MG63 (cell line): ENCODE measurements around the gene ERMARD. TPM values are rescaled to one million over a fixed set of nuclear protein-coding genes. Genes with fewer than 3 reads are reported as not detected.

Source experiments
- DNase-seq: peaks from one replicate; pipeline ENCODE4 v3.0.0-alpha.2; 2020
- H3K27me3 ChIP-seq: fragments of 250-450 bp; sonication (Bioruptor Pico); 2 replicates; pipeline ENCODE4 v1.5.1; 2020; ENCODE audit warnings: mild to moderate bottlenecking, moderate library complexity
- H3K36me3 ChIP-seq: fragments of 250-450 bp; sonication (Bioruptor Pico); 2 replicates; pipeline ENCODE4 v1.5.1; 2020; ENCODE audit warnings: mild to moderate bottlenecking, moderate library complexity
- H3K4me3 ChIP-seq: fragments of 250-450 bp; sonication (Bioruptor Pico); 2 replicates; pipeline ENCODE4 v1.5.1; 2020; ENCODE audit warnings: mild to moderate bottlenecking, moderate library complexity
- H3K9me3 ChIP-seq: fragments of 250-450 bp; sonication (Bioruptor Pico); 2 replicates; pipeline ENCODE4 v1.5.1; 2020; ENCODE audit warnings: mild to moderate bottlenecking, moderate library complexity
- total RNA-seq: library from RNA; depleted of rRNA; stranded (reverse); fragments of >200 nt; shearing (Covaris generic); gene quantifications from 2 replicates; pipeline ENCODE4 v1.2.3, GENCODE V29; 2014; ENCODE audit warnings: low replicate concordance

The ERMARD gene
- total RNA-seq, 1 experiment from 2014 or later, result 22.5 TPM

DNA sequence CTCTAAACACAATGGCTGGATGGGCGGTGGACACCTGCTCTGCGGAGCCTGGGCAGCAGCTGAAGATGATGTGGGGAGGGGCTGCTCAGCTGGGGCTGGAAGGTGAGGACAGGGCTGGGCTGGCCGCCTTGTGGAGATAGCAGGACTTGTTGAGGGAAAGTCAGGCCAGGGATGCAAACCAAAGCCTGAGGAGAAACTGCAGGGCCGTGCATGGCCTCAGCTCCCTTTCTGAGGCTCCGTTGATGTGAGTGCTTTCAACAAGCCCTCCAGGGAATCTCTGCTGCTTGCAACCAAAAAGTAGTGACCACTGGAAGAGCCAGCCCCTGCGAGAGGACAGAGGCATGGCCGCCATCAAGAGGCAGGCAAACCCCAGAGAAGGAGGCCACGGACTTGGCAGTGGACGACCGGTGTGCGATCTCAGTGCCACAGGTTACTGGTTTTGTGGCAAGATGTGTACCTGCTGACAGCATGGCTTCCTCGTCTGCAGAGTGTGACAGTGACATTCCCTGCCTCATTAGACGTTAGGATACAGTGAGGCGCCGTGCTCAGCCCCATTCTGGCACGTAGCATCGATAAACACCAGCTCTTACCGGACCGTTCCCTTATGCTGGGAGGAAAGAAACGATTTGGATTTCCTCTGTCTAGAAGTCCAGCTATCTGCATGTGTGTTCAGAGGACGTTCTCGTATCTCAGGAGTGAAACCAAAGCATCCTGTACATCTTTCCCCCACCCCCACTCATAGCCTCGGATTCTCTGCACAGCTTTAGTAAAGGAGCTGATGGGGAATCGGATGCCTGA, 37.9 kb downstream of the ERMARD start:
- no peaks in the 10 kb centered on the region for H3K36me3 ChIP-seq
- no peaks in the 10 kb centered on the region for H3K27me3 ChIP-seq
- no peak for DNase-seq
- peak overlapping the region; percentile 45 for H3K4me3 ChIP-seq
- H3K9me3 ChIP-seq, result no peaks in the 10 kb centered on the region

DNA sequence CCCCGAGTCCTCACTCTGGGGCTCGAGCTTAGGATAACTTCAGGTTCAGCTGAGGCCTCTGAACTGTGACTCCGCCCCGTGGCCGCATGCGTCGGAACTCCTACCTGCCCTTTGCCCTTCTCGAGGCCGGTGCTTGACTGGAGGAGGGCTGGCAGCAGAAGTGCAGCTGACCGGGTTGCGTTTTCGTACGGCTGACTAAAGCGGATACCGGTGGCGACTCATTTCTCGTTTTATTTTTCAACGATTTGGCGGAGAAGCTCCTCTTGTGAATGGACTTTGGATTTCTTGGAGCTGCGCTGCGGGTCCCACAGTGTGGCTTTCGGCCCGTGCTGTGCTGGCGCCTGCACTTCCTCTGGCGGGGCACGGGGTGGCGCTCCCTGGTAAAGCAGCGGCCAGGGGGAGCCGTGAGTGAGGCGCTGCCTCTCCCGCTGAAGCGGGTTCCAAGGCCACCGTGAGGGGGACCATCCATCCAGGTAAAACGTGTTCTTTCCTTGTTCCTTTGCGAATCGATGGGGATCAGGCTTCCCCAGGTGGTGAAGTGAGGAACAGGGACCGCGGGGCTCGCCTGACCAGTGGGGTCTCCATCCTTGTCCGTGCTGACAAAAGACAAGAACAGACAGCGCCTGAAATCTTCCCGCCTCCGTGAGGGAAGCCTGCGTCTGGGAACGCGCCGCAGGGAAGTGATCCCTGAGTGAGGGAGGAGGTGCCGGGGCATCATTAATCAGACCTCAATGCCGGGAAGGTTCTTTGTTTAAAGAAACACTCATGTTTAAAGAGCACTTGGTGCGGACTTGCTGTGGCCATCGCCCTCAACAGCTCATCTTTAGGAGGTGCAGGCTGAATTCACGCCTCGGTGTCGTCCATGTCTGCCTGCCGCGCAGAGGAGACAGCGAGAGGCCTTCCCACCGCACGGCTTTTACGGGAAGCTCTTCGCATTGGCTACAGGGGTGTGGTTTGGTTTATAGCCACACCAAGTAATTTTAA, 38.8 kb downstream of the ERMARD start:
- Histone ChIP-seq H3K36me3 (no peaks in the 10 kb centered on the region), H3K27me3 (no peaks in the 10 kb centered on the region), H3K4me3 (peak overlapping the region; percentile 45), H3K9me3 (no peaks in the 10 kb centered on the region)
- peak; percentile 74 for DNase-seq

DNA sequence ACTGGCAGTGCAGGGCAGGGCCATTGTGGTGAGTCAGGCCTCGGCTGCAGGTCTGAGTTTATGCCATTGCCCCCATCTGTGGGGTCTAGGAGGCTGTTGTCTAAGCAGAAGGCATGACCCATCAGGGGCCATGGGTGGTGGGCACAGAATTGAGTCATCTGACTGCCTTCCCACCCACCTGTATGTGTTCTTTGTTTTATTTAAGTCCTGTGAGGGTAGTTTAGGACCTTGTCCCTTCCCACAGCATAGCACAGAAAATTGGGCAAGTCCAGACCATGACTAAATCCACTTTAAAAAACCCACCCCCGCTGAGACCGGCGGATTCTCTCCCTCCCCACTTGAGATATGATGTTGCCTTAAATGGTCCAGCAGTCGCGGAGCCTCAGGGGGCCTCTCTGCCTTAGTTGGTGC, 40.3 kb downstream of the ERMARD start:
- Histone ChIP-seq H3K4me3 (no peak overlapping the region), H3K9me3 (no peaks in the 10 kb centered on the region), H3K36me3 (no peaks in the 10 kb centered on the region), H3K27me3 (no peaks in the 10 kb centered on the region)
- no peak for DNase-seq

DNA sequence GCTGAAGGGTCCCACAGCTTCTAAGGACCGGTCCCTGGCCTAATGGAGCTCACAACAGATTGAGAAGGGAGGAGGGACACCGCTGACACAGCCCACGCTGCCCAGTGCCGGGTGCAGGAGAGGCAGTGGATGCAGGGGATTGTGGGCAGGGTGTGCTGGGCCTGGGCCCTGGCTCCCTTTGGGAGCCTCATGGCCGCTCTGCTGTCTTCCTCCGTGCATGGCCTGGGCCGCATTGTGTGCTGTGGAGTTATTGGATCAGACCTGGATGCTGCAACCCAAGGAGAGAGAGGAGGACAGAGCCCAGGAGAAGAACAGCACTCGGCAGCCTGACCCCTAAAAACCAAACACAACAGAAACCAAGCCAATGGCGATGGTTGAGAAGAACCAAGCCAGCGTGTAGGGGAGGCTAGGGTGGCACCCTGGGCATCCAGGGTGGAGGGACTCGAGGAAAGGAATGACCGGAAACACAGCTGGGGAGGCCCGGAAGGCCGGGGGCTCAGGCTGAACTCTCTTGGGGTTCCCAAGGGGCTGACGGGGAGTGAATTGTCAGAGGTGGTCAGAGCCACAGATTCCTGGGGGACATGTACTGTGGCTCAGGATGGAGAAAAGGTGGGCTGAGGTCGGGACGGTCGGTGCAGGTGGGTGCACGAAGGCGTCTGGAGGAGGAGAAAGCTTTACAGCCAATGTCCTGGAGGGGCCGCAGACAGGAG, 41.0 kb downstream of the ERMARD start:
- no peak for DNase-seq
- Histone ChIP-seq H3K9me3 (no peaks in the 10 kb centered on the region), H3K27me3 (no peaks in the 10 kb centered on the region; the same call in 1 of the 2 replicates), H3K4me3 (no peak overlapping the region), H3K36me3 (no peaks in the 10 kb centered on the region)

DNA sequence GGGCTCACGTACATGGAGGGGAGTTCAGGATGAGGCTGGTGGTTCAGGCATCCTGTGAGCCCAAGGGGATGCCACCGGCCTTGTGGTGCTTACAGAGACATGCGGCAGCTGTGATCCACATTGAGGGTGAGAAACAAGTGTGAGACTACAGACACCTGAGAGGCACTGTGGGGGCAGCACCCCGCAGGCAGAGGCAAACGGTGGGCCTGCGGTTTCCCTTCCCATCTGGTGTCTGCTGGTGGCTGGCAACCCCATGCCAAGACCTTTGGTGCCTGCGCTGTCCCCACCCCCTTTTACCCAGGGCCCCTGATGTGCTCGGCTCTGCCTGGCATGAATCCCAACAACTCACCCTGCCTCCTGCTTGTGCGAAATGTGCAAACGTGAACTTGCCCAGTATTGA, 42.0 kb downstream of the ERMARD start:
- no peaks in the 10 kb centered on the region for H3K9me3 ChIP-seq
- no peaks in the 10 kb centered on the region for H3K36me3 ChIP-seq
- no peaks in the 10 kb centered on the region; the same call in 1 of the 2 replicates for H3K27me3 ChIP-seq
- DNase-seq, result no peak
- H3K4me3 ChIP-seq, result no peak overlapping the region

DNA sequence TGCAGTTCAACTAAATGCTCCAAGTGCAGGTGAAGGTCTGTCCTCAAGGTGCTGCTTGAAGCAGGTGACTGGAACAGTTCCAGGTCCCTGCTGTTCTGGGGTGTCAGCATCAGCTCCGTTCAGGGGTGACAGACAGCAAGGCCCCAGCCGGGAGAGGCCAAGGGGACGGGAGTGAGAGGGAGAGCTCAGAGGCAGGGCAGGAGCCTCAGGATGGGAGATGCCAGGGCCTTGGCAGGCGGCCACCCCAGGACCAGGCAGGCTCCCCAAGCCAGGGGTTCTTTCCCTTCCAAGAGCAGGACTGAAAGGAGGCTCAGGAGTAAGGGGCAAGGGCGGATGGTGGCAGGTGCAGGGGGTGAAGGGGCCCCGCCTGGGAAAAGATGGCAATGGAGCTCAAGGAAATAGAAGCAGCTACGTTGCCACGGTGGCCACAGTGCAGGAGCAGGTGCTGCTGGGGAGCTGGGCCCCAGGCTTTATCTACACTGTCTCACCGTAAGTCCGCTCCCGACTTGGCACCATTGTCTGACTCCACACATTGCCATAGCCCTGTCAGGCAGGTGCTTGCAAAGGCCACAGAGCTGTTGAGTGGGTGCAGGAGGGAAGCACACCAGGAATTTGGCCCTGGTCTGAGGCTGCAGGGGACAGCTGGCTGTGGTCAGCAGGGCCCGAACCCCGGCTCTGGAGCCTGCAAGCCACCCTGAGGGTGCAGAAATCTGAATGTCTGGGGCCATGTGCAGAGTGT, 43.1 kb downstream of the ERMARD start:
- no peak for DNase-seq
- H3K4me3 ChIP-seq, result no peak overlapping the region
- H3K36me3 ChIP-seq, result no peaks in the 10 kb centered on the region
- no peaks in the 10 kb centered on the region for H3K9me3 ChIP-seq
- no peaks in the 10 kb centered on the region; the same call in 1 of the 2 replicates for H3K27me3 ChIP-seq

DNA sequence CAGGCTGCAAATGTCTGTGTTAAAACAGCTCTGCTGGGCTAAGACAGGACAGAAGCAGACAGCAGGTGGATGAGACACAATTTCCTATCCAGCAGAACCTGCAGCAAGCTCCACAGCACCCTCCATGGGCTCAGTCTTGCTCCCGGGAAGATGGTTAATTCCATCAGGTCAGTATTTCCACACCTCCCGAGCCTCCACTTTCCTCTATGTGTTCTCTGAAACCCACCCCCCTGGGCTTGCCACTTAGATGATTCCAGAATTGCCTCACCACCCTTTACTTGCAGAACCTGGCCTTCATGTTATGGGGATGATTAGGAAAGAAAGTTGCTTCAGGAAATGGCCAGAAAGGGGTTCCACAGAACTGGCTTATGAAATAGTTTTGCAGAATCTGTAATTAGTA, 43.8 kb downstream of the ERMARD start:
- Histone ChIP-seq H3K9me3 (no peaks in the 10 kb centered on the region), H3K36me3 (no peaks in the 10 kb centered on the region), H3K27me3 (no peaks in the 10 kb centered on the region; the same call in 1 of the 2 replicates), H3K4me3 (no peak overlapping the region)
- no peak for DNase-seq

DNA sequence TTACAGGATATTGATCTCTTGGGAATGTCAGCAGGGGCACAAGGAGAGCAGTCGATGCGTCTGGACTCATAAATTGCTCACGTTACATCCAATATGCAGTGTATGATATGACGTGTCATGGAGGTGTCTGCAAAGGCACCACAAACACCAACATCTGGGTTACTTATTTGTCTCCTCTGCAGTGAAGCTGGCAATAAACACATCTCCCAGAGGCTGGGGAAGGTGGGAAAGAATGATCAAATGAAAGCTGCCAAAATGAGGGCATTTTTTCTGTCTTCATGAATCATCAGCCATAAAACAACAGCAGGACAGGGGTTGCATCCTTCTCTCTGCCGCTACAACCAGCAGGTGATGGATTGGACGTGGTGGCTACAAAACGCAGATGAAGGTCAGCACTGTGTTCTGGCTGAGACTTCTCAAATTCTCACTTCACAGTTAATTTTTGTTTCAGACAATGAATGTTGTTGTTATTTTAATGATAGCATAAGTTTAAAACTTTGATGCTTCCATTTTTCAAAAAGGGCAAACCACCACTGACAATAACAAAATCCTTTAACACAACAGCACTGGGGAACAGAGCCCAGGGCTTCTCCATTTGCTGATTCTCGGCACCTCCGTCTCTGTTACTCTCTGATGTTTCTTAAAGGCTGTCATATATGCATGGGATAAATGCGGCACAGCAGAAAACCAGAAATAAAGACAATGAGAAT, 47.5 kb downstream of the ERMARD start:
- no peaks in the 10 kb centered on the region for H3K9me3 ChIP-seq
- H3K36me3 ChIP-seq, result no peaks in the 10 kb centered on the region
- no peak for DNase-seq
- no peaks in the 10 kb centered on the region; the same call in none of the 2 replicates for H3K27me3 ChIP-seq
- H3K4me3 ChIP-seq, result no peak overlapping the region

DNA sequence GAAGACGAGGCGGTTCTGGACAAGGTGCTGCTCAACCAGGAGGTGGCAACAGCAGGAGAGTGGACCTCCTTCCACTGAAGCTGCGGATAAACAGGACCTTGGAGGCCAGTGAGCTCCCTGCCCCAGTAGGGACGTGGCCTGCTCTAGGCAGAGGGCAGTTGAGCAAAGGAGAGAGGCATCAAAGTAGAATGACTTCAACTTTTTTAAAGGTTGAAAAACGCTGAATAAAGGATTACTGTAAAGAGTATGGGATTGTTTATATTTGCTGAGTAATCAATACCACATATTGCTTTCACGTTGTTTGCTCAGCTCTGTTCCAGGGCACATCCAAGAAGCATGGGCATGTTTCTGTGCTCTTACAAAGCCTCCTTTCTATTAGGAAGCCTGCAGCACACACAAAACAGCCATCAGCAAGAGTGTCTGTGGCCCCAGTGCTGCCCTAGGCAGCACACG, 48.1 kb downstream of the ERMARD start:
- H3K9me3 ChIP-seq, result no peaks in the 10 kb centered on the region
- H3K4me3 ChIP-seq, result no peak overlapping the region
- DNase-seq, result no peak
- H3K36me3 ChIP-seq, result no peaks in the 10 kb centered on the region
- no peaks in the 10 kb centered on the region; the same call in none of the 2 replicates for H3K27me3 ChIP-seq

DNA sequence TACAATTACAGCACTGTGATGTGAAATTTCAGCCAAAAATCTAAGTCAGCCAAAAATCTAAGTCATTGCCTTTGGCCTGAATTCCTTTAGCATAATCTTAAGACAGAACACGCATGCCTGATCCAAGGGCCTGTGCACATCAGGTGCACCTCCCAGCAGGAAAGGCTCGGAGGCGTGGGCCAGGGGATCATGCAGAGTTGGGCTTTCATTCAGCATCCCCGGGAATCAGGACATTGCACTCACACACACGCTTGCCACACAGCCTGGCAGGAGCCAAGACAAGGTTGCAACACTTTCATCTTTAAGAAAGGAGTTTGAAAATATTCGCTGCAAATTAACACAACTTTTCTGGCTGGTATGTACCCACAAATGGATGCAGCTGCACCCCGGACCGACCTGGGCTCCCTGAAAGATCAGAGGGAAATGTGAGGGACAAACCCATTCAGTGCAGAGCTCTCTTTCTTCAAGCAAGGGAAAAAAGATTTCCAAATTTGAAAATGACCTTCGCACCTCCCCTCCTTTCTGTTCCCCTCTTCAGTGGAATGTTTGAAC, 48.8 kb downstream of the ERMARD start:
- peaks cover 3% of the 10 kb centered on the region for H3K27me3 ChIP-seq
- H3K4me3 ChIP-seq, result no peak overlapping the region
- no peaks in the 10 kb centered on the region for H3K9me3 ChIP-seq
- DNase-seq, result no peak
- H3K36me3 ChIP-seq, result no peaks in the 10 kb centered on the region

DNA sequence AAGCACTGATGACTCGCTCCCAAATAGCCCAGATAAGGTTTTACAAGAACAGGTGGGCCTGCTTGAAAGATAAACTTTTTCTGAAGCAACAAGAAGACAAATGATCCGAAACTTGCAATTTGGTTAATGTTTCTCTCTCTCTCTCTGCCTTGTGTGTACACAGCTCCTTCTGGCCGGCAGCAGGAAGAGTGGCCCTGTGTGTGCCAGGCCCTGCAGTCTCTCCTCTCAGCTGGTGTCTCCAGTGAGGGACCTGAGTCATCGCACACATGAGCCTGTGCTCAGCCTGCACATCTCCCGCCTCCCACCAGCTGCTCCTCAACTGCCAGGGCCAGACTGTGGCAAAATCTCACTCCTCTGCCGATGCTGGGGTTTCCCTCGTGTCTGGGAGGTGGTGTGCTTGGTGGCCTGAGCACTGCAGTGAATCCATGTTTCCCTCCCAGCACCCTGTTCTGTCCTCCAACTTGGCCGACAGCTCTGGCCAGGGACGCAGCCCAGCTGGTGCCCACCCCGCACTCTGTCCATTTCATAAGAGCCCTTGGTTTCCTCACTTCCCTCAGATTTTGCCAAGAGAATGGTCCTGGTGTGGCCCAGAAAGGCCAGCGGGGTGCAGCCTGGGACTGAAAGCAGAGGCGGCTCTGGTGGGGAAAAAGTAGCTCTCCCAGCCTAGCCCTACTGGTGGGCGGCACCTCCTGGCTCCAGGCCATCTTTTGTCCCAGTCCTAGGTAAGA, 49.4 kb downstream of the ERMARD start:
- Histone ChIP-seq H3K4me3 (no peak overlapping the region), H3K27me3 (peaks cover 3% of the 10 kb centered on the region), H3K36me3 (no peaks in the 10 kb centered on the region), H3K9me3 (no peaks in the 10 kb centered on the region)
- peak; percentile 82 for DNase-seq

DNA sequence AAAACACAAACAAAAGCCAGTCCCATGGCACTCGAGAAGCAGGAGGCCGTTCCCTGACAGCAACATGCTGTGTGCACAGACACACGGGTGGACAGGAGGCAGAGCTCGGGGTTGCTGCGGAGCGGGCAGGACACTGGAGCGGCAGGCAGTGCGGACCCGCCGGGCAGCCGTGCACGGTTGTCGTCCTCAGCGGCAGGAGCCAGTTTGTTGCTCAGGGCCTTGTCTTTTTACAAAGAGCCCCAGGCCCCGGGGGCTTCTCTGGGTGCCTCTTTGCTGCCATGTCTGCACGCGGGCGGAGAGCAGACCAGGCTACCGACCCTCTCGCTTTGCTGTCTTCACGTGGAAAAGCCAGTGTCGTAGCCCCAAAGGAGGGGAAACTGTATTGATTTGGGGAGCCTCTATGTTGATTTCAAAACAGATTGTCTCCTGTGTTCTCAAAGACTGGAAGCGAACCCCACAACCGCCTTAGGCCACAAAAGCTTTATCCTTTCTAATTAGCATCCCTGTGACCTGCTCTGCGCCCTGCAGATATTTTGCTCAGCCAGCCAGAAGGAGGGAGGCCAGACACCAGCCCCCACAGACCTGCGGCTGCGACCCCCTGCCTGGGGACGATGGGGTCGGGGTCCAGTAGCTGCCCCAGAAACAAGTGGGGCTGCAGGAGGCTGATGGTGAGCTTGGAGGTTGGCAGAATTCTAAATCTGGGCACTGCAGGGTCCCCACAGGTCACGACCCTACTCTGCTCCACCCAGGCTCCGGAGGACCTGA, 50.2 kb downstream of the ERMARD start:
- H3K27me3 ChIP-seq, result peaks cover 3% of the 10 kb centered on the region
- H3K9me3 ChIP-seq, result no peaks in the 10 kb centered on the region
- H3K36me3 ChIP-seq, result no peaks in the 10 kb centered on the region
- no peak overlapping the region for H3K4me3 ChIP-seq
- no peak for DNase-seq

DNA sequence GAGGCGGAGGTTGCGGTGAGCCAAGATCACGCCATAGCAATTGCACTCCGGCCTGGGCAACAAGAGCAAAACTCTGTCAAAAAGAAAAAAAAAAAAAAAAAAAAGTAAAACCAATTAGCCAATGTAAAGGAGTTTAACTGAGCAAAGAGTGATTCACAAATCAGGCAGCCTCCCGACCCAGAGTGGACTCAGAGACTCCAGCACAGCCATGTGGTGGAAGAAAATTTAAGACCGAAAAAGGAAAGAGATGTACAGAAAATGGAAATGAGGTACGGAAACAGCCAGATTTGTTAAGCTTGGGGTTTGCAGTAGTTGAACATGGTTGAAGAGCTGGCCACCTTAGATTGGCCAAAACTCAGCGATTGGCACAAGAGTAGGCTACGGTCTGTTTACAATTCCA, 51.4 kb downstream of the ERMARD start:
- DNase-seq, result peak; percentile 35
- Histone ChIP-seq H3K4me3 (no peak overlapping the region), H3K27me3 (peaks cover 3% of the 10 kb centered on the region; the same call in 1 of the 2 replicates), H3K36me3 (no peaks in the 10 kb centered on the region), H3K9me3 (no peaks in the 10 kb centered on the region)

DNA sequence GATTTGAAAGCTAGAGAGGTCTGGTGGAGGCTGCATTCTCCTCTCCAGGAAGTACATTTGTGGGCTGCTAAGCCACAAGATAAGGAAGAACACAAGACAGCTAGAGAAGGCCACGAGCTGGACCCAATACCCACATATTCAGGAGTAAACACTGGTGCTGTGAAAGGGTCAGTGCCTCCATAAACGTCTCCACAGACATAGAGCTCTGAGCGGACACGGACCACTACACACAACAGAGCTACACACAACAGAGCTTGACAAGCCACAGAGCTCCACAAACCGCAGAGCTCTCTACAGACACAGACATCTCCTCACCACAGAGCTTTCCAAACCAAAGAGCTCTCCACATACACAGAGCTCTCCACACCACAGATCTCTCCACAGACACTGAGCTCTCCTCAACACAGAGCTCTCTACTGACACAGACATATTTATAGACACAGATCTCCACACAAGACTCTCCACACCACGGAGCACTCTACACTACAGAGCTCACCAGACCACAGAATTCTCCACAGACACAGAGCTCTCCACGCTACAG, 51.9 kb downstream of the ERMARD start:
- Histone ChIP-seq H3K27me3 (peaks cover 3% of the 10 kb centered on the region; the same call in 1 of the 2 replicates), H3K9me3 (no peaks in the 10 kb centered on the region), H3K4me3 (no peak overlapping the region), H3K36me3 (no peaks in the 10 kb centered on the region)
- DNase-seq, result no peak
